SK-N-SH (cell line): Measurements from ENCODE around the gene PARP8. TPM values are rescaled to one million over a fixed set of nuclear protein-coding genes. Genes with fewer than 3 reads are reported as not detected.
A peak's percentile ranks its signal among the peaks of the same experiment; 100 is the strongest.

ENCODE experiments used
- CTCF ChIA-PET: fragments of 300-600, 350-600 bp; formaldehyde crosslinking; extraction: SDS; loops from one replicate; lab custom pipeline; 2021; lab: Yijun Ruan, JAX
- POLR2A ChIA-PET: fragments of 350-600 bp; sonication (Branson Sonifier 250); formaldehyde crosslinking; extraction: SDS; loops from one replicate; lab custom pipeline; 2020; ENCODE audit warnings: antibody characterized with exemption, inconsistent platforms; lab: Yijun Ruan, JAX
- DNase-seq: peaks from one replicate; pipeline ENCODE4 v3.0.0; 2012
- H2AFZ ChIP-seq: fragments of 200-600 bp; sonication (generic); 2 replicates; pipeline ENCODE4 v1.8.1; 2016; ENCODE audit warnings: antibody characterized with exemption, mild to moderate bottlenecking, low read depth
- H3F3A ChIP-seq: fragments of 200-600 bp; sonication (generic); replicated peaks from 2 replicates; pipeline ENCODE3; 2016; ENCODE audit warnings: antibody characterized with exemption, mild to moderate bottlenecking; ENCODE audit not compliant: insufficient read depth
- H3K27ac ChIP-seq, 2 experiments: fragments of 200-500 bp in 1 of 2; fragments of 200-600 bp in 1 of 2; sonication (Bioruptor generic) in 1 of 2; sonication (generic), shearing (Covaris generic) in 1 of 2; 2 replicates each; pipeline versions ENCODE4 v1.5.1 to v1.6.1; 2014 to 2016; ENCODE audit warnings: low read depth in 2 of 2, inconsistent platforms in 1 of 2, low read length in 1 of 2, mild to moderate bottlenecking in 1 of 2, mixed read lengths in 1 of 2
- H3K27me3 ChIP-seq: fragments of 200-600 bp; sonication (generic), shearing (Covaris generic); 2 replicates; pipeline ENCODE4 v1.6.1; 2016; ENCODE audit warnings: mixed run types; ENCODE audit not compliant: insufficient read depth
- H3K36me3 ChIP-seq, 2 experiments: fragments of 200-500 bp in 1 of 2; fragments of 200-600 bp in 1 of 2; sonication (Bioruptor generic) in 1 of 2; sonication (generic) in 1 of 2; replicated peaks in 1 of 2; 2 replicates each; pipeline versions ENCODE3 to v1.5.1; 2014 to 2016; ENCODE audit warnings: low read length in 1 of 2, mild to moderate bottlenecking in 1 of 2; ENCODE audit not compliant: insufficient read depth in 2 of 2, control insufficient read depth in 1 of 2
- H3K4me1 ChIP-seq, 2 experiments: fragments of 200-500 bp in 1 of 2; fragments of 200-600 bp in 1 of 2; sonication (Bioruptor generic) in 1 of 2; sonication (generic), shearing (Covaris generic) in 1 of 2; 2 replicates each; pipeline versions ENCODE4 v1.5.1 to v1.6.1; 2014 to 2016; ENCODE audit warnings: low read depth in 1 of 2, low read length in 1 of 2, mixed run types in 1 of 2; ENCODE audit not compliant: insufficient read depth in 2 of 2, control insufficient read depth in 1 of 2
- H3K4me2 ChIP-seq: fragments of 200-600 bp; sonication (generic), shearing (Covaris generic); 2 replicates; pipeline ENCODE4 v1.6.1; 2017; ENCODE audit warnings: mixed run types
- H3K4me3 ChIP-seq, 2 experiments: fragments of 200-500 bp in 1 of 2; fragments of 200-600 bp in 1 of 2; sonication (Bioruptor generic) in 1 of 2; sonication (generic), shearing (Covaris generic) in 1 of 2; 2 replicates each; pipeline versions ENCODE4 v1.5.1 to v1.8.1; 2014 to 2016; ENCODE audit warnings: low read depth in 2 of 2, inconsistent platforms in 1 of 2, low read length in 1 of 2, mild to moderate bottlenecking in 1 of 2, mixed read lengths in 1 of 2, moderate library complexity in 1 of 2
- H3K79me2 ChIP-seq: fragments of 200-600 bp; sonication (generic); 2 replicates; pipeline ENCODE4 v1.8.1; 2017; ENCODE audit warnings: mild to moderate bottlenecking; ENCODE audit not compliant: insufficient read depth
- H3K9ac ChIP-seq: fragments of 200-600 bp; sonication (generic); 2 replicates; pipeline ENCODE4 v1.6.1; 2017; ENCODE audit warnings: mixed run types
- H3K9me2 ChIP-seq: fragments of 200-600 bp; sonication (generic); 2 replicates; pipeline ENCODE4 v1.6.1; 2017; ENCODE audit warnings: mixed run types
- H3K9me3 ChIP-seq: fragments of 200-600 bp; sonication (generic); 2 replicates; pipeline ENCODE4 v1.6.1; 2017; ENCODE audit warnings: mixed run types, mild to moderate bottlenecking, moderate library complexity
- H4K20me1 ChIP-seq: fragments of 200-600 bp; sonication (generic); 2 replicates; pipeline ENCODE4 v1.6.1; 2017; ENCODE audit warnings: mild to moderate bottlenecking, mixed run types; ENCODE audit not compliant: insufficient read depth
- EP300 ChIP-seq, 2 experiments: IDR thresholded peaks; 2 replicates each; pipeline versions ENCODE4 v1.4.0 to v1.6.1; 2012; ENCODE audit warnings: borderline replicate concordance in 1 of 2, low read depth in 1 of 2, low read length in 1 of 2
- FOSL2 ChIP-seq: IDR thresholded peaks from 2 replicates; pipeline ENCODE4 v1.4.0; 2012; ENCODE audit warnings: low read depth, mild to moderate bottlenecking, moderate library complexity, borderline replicate concordance
- FOXJ3 ChIP-seq: sonication (generic); formaldehyde crosslinking; IDR thresholded peaks from 2 replicates; pipeline ENCODE4 v1.5.1; 2020; ENCODE audit warnings: mild to moderate bottlenecking, missing genetic modification reagents
- FOXM1 ChIP-seq: IDR thresholded peaks from 2 replicates; pipeline ENCODE4 v1.4.0; 2012; ENCODE audit warnings: low read depth, mild to moderate bottlenecking
- GATA2 ChIP-seq: sonication (generic); formaldehyde crosslinking; IDR thresholded peaks from 2 replicates; pipeline ENCODE4 v1.5.0; 2020; ENCODE audit warnings: mild to moderate bottlenecking, missing genetic modification reagents
- IRF3 ChIP-seq: fragments of 150-350 bp; IDR thresholded peaks from 2 replicates; pipeline ENCODE4 v1.6.1; 2016; ENCODE audit warnings: mild to moderate bottlenecking, low read depth, low read length
- NFIC ChIP-seq: IDR thresholded peaks from 2 replicates; pipeline ENCODE4 v1.4.0; 2012; ENCODE audit warnings: borderline replicate concordance
- RAD21 ChIP-seq: IDR thresholded peaks from 2 replicates; pipeline ENCODE4 v1.6.1; 2012; ENCODE audit warnings: mild to moderate bottlenecking, low read length
- REST ChIP-seq: IDR thresholded peaks from 2 replicates; pipeline ENCODE4 v1.6.1; 2012; ENCODE audit warnings: mild to moderate bottlenecking, low read depth, low read length, moderate library complexity
- RFX5 ChIP-seq: IDR thresholded peaks from 2 replicates; pipeline ENCODE4 v1.6.1; 2012; ENCODE audit warnings: mild to moderate bottlenecking, improper control_type of control experiment, low read length
- RXRA ChIP-seq: IDR thresholded peaks from 2 replicates; pipeline ENCODE4 v1.4.0; 2012; ENCODE audit warnings: low read depth, mild to moderate bottlenecking, borderline replicate concordance
- SMC3 ChIP-seq: IDR thresholded peaks from 2 replicates; pipeline ENCODE4 v1.6.1; 2012; ENCODE audit warnings: low read depth, low read length, improper control_type of control experiment
- TAF1 ChIP-seq: IDR thresholded peaks from 2 replicates; pipeline ENCODE4 v1.6.1; 2012; ENCODE audit warnings: low read depth, mild to moderate bottlenecking, low read length, moderate library complexity, borderline replicate concordance
- YY1 ChIP-seq: IDR thresholded peaks from 2 replicates; pipeline ENCODE4 v1.4.0; 2012; ENCODE audit warnings: low read depth, mild to moderate bottlenecking
- ZBTB33 ChIP-seq: IDR thresholded peaks from 2 replicates; pipeline ENCODE4 v1.4.0; 2012; ENCODE audit warnings: low read depth, borderline replicate concordance
- WGBS: methylation state at CpG from one replicate; pipeline ENCODE4 v1.1.6; 2017; ENCODE audit warnings: low lambda C conversion rate; 5-methylcytosine and 5-hydroxymethylcytosine counted together
- polyA plus RNA-seq, 3 experiments: library from polyadenylated mRNA; depleted of rRNA; stranded (reverse); fragments of >200 nt; gene quantifications; 2 replicates each; pipeline ENCODE4 v1.2.3, GENCODE V29; 2012
- TF ChIP-seq, protein P1 (sequence below): fragments of 200-600 bp; sonication (generic); IDR thresholded peaks from 2 replicates; pipeline ENCODE4 v1.6.1; 2017; ENCODE audit warnings: antibody characterized with exemption, mild to moderate bottlenecking, moderate library complexity

The PARP8 gene
- polyA plus RNA-seq, 1 of the 3 experiments (the other 2 are of a cell fraction): 6.2 TPM

GRCh38 chr5:50751064-50751657, 84.7 kb downstream of the PARP8 start:
- H3K4me3 ChIP-seq: peak overlapping the region in 1 of 2 experiments; percentile 6; a peak in 1 of 4 replicates
- H3F3A ChIP-seq: no peaks in the 10 kb centered on the region
- H3K9ac ChIP-seq: no peak overlapping the region
- H3K4me1 ChIP-seq: no peaks in the 10 kb centered on the region
- H2AFZ ChIP-seq: no peak overlapping the region
- 0 out of 2 replicates have a peak, but pooled peaks cover 3% of the 10 kb centered on the region for H3K79me2 ChIP-seq
- H3K36me3 ChIP-seq: no peaks in the 10 kb centered on the region
- ChIA-PET CTCF (interaction anchor here (0.6 to 2.0 kb wide), 17 partner anchors 9 to 311 kb away, joined by 3 to 12 read pairs (median 4); partner anchors contain the start of gene EMB), POLR2A (interaction anchor here (0.6 kb wide), 1 partner anchor 12 kb away, joined by 3 read pairs; no protein-coding TSS in a partner anchor)
- no peak overlapping the region for H3K27ac ChIP-seq
- peak; percentile 48 for DNase-seq
- 63% methylated on average over 5 of the region's 5 CpGs for WGBS
- H3K4me2 ChIP-seq: no peak overlapping the region
- H3K9me2 ChIP-seq: no peaks in the 10 kb centered on the region
- H3K27me3 ChIP-seq: no peaks in the 10 kb centered on the region
- TF ChIP-seq FOXM1 (no peak), SMC3 (peak; percentile 64), RAD21 (peak; percentile 86), TAF1 (no peak), FOSL2 (no peak), RXRA (no peak), NFIC (no peak)
- TF ChIP-seq, protein P1, sequence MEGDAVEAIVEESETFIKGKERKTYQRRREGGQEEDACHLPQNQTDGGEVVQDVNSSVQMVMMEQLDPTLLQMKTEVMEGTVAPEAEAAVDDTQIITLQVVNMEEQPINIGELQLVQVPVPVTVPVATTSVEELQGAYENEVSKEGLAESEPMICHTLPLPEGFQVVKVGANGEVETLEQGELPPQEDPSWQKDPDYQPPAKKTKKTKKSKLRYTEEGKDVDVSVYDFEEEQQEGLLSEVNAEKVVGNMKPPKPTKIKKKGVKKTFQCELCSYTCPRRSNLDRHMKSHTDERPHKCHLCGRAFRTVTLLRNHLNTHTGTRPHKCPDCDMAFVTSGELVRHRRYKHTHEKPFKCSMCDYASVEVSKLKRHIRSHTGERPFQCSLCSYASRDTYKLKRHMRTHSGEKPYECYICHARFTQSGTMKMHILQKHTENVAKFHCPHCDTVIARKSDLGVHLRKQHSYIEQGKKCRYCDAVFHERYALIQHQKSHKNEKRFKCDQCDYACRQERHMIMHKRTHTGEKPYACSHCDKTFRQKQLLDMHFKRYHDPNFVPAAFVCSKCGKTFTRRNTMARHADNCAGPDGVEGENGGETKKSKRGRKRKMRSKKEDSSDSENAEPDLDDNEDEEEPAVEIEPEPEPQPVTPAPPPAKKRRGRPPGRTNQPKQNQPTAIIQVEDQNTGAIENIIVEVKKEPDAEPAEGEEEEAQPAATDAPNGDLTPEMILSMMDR: peak; percentile 96
- TF ChIP-seq, all 33 proteins: peak for 3
- Histone ChIP-seq H4K20me1 (no peaks in the 10 kb centered on the region), H3K9me3 (no peaks in the 10 kb centered on the region)

- H3K9me3 ChIP-seq: no peaks in the 10 kb centered on the region
- H3K4me3 ChIP-seq: no peak overlapping the region
- CTCF ChIA-PET: interaction anchor here (1.3 to 2.0 kb wide), 4 partner anchors 10 to 31 kb away, joined by 4 to 7 read pairs (median 6); no protein-coding TSS in a partner anchor
- no peaks in the 10 kb centered on the region for H3K9me2 ChIP-seq
- no peaks in the 10 kb centered on the region for H3K4me1 ChIP-seq
- no peaks in the 10 kb centered on the region for H3K27me3 ChIP-seq
- H2AFZ ChIP-seq: no peak overlapping the region
- POLR2A ChIA-PET: no interaction called here
- no peak overlapping the region for H3K27ac ChIP-seq
- no peaks in the 10 kb centered on the region for H3K36me3 ChIP-seq
- no peaks in the 10 kb centered on the region for H4K20me1 ChIP-seq
- H3K79me2 ChIP-seq: 0 out of 2 replicates have a peak, but pooled peaks cover 3% of the 10 kb centered on the region
- no peak for DNase-seq
- H3K9ac ChIP-seq: no peak overlapping the region
- H3F3A ChIP-seq: no peaks in the 10 kb centered on the region
- no peak overlapping the region for H3K4me2 ChIP-seq
- no peak for TF ChIP-seq ZBTB33
- TF ChIP-seq RFX5: no peak
- no peak for TF ChIP-seq YY1
- no peak for TF ChIP-seq FOXJ3
- no peak for TF ChIP-seq SMC3
- TF ChIP-seq REST: no peak
- no peak for TF ChIP-seq GATA2 (CRISPR knock-in tag)
- no peak for TF ChIP-seq EP300 (IDR thresholded peaks at IDR 0.05; ENCODE audit: borderline replicate concordance in 1 of 2, low read depth in 1 of 2, low read length in 1 of 2)
- no peak for TF ChIP-seq IRF3
- TF ChIP-seq TAF1: no peak
- no peak for TF ChIP-seq RAD21
Observed at GRCh38 chr5:50752800-50753199, 86.4 kb downstream of the PARP8 start.
